ENCODE data around the gene COX6A1.
"Not testable (repeated sequence)": the region's sequence is repeated elsewhere in the genome, so short reads cannot be mapped to it uniquely, and the experiment has no call there.

COX6A1 gene

DNA sequence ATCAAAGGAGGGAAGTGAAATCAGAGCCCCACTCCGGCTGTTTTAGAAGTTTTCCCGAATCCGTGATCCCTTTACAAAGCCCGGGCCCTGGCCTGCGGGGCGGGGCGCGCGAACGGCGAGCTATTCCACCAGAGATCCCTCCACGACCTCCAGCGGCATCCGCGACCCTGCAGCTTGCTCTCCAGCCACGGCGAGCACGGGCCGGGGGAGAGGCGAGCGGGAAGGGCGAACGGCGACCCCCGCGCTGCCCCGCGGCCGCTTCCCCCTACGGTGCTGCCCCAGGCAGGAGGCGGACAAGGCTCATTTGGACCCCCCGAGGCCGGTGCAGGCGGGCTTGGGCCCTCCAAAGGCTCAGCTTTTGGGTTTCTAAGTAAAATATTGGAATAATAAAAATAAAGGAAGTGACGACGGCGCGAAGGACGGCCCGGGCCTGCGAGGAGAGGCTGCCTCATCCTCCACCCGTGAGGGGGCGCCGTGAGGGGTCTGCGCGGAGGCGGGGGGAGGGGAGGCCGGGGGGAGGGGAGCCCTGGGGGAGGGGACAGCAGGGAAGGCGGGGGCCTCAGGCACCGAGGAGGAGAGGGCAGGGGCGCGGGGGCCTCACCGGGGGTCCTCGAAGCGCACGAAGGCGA, 31.0 kb downstream of the COX6A1 start:
- peak; percentile 55 for DNase-seq

DNA sequence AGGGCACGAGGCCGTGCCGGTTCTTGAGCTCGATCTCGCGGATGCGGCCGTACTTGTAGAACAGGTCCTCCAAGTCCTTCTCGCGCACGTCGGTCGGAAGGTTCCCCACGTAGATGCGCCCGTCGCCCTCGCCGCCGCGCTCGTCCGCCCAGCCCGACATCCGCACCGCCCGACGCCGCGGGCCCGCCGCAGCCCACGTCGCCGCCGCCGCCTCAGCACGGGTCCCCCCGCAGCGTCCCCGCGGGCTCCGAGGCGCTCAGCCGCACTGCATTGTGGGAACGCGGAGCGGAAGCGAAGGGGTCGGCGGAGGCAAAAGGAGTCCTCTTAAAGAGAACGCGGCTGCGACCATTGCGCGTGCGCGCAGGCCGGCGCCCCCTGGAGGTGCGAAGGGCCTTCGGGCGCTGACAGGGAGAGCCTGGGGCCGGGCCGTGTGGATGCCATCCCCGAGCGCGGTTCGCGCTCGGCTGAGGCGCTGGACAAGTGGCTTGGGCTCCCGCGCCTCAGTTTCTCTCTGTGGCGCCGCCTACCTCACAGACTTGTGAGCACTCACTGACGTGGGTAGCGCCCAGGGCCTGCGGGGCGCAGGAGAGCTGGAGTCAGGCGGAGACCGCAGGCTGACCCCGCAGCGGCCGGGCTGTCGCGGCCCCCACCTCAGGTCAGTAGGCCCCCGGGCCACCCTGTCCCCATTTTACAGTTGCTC, 31.7 kb downstream of the COX6A1 start, which contains the start of gene SRSF9:
TSS of gene SRSF9 (minus strand) at position 299 of the 700 bp plus-strand sequence. CDS start at position 160, 139 bp downstream.
- peak; percentile 97 for DNase-seq

DNA sequence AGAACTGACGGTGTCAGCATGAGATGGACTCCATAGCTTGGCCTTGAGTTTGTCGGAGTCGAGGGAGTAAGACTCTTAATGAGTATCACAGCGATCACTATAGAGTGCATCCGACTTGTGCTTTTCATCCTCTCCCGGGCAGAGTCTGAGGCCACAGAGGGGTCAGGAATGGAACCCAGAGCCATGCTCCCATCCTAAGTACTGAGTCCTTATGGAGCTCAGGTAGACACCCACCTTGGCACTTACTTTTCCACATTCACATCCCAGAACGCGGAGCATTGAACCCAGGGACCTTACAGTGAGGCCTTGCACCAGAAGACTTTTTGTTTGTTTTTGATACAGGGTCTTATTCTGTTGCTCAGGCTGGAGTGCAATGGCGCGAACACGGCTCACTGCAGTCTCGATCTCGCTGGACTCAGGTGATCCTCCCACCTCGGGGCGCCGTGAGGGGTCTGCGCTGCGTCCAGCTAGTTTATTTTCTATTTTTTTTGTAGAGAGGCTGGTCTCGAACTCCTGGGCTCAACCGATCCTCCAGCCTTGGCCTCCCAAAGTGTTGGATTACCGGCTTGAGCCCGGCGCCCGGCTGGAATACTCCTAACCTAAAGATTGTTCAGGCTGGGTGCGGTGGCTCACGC, 32.4 kb downstream of the COX6A1 start:
- DNase-seq = no peak

DNA sequence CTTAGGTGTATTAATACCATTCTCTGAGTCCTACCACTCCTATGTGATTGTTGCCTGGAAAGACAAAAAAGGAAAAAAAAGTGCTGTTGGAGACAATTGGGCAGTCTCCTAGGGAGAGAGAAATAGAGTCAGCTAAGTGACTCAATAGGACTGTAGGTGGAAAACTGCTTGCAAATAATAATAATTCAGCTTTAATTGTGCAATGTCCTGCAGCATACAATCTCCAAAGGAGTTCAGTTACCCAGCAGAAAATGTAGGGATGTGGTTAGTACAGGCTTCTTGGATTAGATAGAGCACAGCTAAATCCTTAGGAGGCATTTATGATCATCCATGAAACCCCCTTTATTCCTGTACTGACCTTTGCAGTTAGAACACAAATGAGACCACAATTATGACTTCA, 34.6 kb downstream of the COX6A1 start:
- DNase-seq = no peak

- no peak for DNase-seq
Observed at GRCh38 chr12:120473807-120474615, 36.1 kb downstream of the COX6A1 start.

- DNase-seq = no peak
Observed at GRCh38 chr12:120474616-120474960, 36.7 kb downstream of the COX6A1 start.

- no peak for DNase-seq
Observed at GRCh38 chr12:120475643-120476042, 37.7 kb downstream of the COX6A1 start.

- DNase-seq = no peak
Observed at GRCh38 chr12:120479458-120479857, 41.5 kb downstream of the COX6A1 start.

DNA sequence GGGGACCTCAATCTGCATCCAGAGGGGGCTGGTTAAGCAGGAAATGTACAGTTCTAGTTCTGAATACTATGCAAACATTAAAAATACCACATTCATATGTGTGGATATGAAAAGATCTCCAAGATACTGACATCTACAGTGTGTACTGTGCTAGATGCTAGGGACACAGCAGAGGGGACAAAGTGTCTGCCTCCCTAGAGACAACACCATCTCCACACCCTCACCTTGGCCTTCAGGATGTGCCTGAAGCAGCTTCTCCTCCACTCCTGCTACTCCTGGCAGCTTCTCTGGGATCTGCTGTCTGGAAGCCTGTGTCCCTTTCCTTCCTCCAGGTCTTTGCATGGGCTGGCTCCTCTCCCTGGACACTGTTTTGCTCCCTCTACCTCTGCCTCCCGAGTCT, 42.3 kb downstream of the COX6A1 start:
- DNase-seq = no peak

DNA sequence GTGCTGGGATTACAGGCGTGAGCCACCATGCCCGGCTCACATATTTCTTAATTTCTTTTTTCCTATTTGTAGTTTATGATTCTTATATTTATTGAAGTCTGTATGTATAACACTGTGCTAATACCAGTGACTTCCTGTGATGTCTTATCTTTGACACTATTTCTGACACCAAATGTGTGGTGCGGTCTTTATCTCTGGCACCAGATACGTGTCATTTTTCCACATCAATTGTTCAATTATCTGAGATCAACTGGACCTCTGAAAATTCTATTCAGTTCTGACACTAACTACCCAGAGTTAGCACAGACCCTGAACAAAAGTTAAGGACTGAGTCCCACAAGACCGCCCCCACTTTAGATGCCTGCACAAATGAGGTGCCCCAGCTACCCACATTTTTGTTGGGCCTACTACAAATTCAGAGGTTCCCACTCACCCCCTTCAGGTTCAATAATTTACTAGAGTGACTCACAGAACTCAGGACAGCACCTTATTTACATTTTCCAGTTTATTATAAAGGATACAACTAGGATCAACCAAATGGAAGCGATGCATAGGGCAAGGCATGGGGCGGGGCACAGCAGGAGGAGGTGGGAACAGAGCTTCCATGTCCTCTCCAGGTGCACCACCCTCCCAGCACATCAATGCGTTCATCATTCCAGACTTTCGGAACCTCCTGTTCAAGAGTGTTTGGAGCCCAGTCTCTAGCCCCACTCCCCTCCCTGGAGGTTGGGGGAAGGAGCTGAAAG, 43.3 kb downstream of the COX6A1 start:
- no peak for DNase-seq

DNA sequence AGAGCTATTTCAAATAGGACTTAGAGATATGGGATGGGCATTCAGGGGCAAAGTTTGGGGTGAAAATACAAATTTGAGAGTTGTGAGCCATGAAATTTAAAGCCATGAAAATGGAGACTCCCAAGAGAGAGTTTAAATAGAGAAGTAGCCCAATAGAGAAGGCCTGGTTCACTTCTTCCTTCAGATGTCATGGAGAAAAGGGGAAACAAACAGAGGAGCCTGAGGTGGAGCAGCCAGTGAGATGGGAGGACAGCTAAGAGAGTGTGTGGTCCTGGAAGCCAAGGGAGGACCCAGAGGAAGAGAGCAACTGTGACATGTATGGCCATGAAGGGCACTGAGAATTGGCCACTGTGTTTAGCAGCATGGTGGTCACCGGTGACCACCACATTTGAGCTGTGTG, 45.7 kb downstream of the COX6A1 start:
- no peak for DNase-seq

DNA sequence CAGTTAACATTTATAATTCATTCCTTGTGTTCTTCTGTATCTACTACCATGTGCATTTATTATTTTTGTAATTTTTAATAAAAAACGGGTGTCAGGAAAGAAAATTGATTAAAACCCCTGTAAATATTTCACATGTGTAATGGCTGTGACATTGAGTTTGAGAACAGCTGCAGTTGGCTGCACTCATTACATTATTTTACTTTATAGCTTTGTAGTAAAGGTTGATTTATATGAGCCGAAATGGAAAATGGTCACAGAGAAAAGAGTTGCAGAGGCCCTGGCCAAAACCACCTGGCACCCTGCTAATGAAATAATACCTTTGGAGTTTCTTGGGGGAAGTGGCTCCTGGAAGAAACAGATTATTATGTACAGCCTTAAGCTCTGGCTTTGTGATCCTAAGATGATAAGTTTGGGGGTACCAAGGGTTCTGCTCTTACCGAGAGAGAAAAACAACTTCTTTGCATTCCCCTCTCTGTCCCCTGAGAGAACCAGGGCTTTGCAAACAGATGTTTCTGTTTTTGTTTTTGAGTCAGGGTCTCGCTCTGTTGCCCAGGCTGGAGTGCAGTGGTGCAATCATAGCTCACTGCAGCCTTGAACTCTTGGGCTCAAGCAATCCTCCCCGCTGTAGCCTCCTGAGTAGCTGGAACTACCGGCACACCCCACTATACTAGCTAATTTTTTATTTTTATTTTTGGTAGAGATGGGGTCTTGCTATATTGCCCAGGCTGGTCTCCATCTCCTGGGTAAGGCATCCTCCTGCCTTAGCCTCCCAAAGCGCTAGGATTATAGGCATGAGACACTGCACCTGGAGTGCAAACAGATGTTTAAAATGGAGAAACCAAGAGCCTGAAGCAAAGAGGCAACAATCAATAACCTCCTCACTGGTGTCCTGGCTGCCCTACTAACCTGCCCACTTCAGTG, 48.3 kb downstream of the COX6A1 start:
- no peak for DNase-seq

DNA sequence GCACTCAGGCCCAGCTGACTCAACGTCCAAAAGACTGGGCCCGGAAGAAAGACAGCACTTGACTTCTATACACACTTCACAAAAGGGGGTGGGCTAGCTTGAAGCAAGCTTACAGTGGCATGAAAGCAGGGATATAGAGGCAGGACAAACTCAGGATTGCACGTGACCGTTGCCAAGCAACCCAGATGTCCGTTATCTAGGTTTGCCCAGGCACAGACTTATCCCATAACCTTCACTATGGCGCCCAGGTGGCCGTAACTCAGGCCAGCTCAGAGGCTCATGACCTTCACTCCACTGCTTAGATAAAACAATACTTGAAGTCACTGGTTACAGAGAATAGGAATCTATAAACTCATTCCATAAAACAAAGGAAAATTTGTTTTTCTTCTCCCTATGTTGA, 49.6 kb downstream of the COX6A1 start:
- not testable (repeated sequence) for DNase-seq

- DNase-seq = no peak
Observed at GRCh38 chr12:120488057-120488640, 50.2 kb downstream of the COX6A1 start.

DNA sequence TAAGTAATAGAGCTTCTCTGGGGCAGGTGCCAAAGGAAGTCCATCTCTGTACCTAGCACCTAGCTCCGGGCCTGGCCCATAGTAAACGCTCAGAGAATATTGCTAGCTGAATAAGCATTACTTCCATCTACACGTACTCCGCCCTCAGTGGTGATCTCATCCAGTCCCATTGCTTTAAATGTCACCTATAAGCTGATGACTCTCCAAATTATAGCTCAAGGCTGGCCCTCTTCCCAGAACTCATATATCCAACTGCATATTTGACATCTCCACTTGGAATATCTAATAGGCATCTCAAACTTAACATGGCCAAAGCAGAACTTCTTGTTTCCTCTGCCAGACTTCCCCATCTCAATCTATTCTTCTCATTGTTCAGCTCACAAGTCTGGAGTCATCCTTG, 51.1 kb downstream of the COX6A1 start:
- no peak for DNase-seq

GRCh38 chr12:120490325-120490724, 52.4 kb downstream of the COX6A1 start:
- DNase-seq = no peak

Data from activated naive CD4-positive, alpha-beta T cell treated with Interleukin-2 at 50 U/mL for 16 hours (primary cell).